Left ventricle myocardium superior (tissue), 1 donor: ENCODE data around the gene EMC6. TPM values are rescaled to one million over a fixed set of nuclear protein-coding genes. Genes with fewer than 3 reads are reported as not detected.
A peak's percentile ranks its signal among the peaks of the same experiment; 100 is the strongest.
"Not testable (repeated sequence)": the region's sequence is repeated elsewhere in the genome, so short reads cannot be mapped to it uniquely, and the experiment has no call there.

Experiments used
- ATAC-seq: fragments of 200-7000 bp; cut with Tn5 transposase; one replicate; pipeline ENCODE4 v1.9.1; 2020; ENCODE audit warnings: mild to moderate bottlenecking, moderate library complexity
- DNase-seq: peaks from one replicate; pipeline ENCODE4 v3.0.0-alpha.2; 2020
- intact Hi-C: fragments of 100-400 bp; cut with micrococcal nuclease; formaldehyde crosslinking; loops from one replicate; pipeline ENCODE4 v1.11.0; 2022
- total RNA-seq: library from RNA; stranded (reverse); fragmentation: NEBNext Ultra II Directional; extraction: Animal tissue kit (Norgen Biotek cat#: 25700); gene quantifications from one replicate; pipeline ENCODE4 v1.2.1, GENCODE V29; 2021
- donor health status: DM: no; HTN: yes; CAD: no; lungs with severe emphysema.

EMC6 gene
- total RNA-seq, 1 donor from 2014 or later: 63.4 TPM

GRCh38 chr17:3697103-3697476 is 28.5 kb downstream of the EMC6 start:
- DNase-seq: no peak
- intact Hi-C loops: no loop called here
- ATAC-seq: peak; percentile 40

GRCh38 chr17:3698139-3698538 is 29.5 kb downstream of the EMC6 start:
- DNase-seq: no peak
- intact Hi-C loops: no loop called here
- no peak for ATAC-seq

GRCh38 chr17:3699951-3700350 is 31.3 kb downstream of the EMC6 start:
- ATAC-seq: no peak
- intact Hi-C loops: no loop called here
- DNase-seq: no peak

DNA sequence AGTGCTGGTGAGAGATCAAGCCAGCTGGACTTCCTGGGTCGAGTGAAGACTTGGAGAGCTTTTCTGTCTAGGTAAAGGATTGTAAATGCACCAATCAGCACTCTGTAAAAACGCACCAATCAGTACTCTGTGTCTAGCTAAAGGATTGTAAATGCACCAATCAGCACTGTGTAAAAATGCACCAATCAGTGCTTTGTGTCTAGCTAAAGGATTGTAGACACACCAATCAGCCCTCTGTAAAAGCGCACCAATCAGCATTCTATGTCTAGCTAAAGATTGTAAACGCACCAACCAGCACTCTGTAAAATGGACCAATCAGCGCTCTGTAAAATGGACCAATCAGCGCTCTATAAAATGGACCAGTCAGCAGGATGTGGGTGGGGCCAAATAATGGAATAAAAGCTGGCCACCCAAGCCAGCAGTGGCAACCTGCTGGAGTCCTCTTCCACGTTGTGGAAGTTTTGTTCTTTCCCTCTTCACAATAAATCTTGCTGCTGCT is 33.5 kb downstream of the EMC6 start:
- ATAC-seq, intact Hi-C loops, DNase-seq: not testable (repeated sequence)

DNA sequence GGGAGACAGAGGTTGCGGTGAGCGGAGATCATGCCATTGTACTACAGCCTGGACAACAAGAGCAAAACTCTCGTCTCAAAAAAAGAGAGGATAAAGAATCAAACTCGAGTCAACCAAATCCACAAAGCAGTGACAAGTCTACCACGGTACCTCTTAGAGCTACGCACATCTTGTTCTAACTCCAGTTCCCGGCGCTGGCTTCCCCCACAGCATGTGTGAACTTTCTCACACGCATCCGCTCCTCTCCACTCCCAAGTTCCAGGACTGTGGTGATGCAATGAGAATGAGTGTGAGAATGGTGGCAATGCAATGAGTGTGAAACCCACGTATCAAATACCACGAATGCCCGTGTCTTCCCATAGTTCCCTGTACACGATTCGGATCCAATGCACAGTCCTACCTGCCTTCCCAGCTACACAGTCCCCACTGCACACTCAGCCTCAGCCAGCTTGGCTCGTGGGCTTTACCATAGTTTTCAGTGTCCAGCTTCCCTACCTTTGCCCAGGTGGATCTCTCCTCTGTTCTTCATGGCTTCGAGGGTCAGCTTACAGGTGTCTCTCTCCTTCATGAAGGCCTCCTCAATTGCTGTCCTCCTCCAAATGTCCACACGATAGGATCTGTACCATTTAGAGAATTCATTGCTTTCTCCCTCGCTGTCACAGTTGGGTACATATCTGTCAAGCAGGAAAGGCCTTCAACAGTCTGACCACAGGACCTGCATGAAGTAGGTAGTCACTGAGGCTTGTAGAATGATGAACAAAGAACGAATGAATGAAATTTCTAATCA is 36.5 kb downstream of the EMC6 start:
- DNase-seq: no peak
- intact Hi-C loops: no loop called here
- ATAC-seq: no peak

DNA sequence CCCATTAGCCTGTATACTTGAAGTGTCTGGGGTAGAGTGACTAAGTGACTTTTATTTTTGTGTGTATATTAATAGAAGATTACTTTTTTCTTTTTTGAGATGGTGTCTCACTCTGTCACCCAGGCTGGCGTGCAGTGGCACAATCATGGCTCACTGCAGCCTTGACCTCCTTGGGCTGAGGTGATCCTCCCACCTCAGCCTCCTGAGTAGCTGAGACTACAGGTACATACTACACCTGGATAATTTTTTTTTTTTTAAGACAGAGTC is 37.0 kb downstream of the EMC6 start:
- ATAC-seq: not testable (repeated sequence)

GRCh38 chr17:3708366-3708765 is 39.8 kb downstream of the EMC6 start:
- intact Hi-C loops: no loop called here
- ATAC-seq (no peak), DNase-seq (no peak)

More for the DNA sequence above, 37.0 kb downstream of the EMC6 start:
- DNase-seq, intact Hi-C loops: not testable (repeated sequence)

- ATAC-seq (no peak), DNase-seq (no peak)
- intact Hi-C loops: no loop called here
These were observed 42.4 kb downstream of the EMC6 start for GRCh38 chr17:3710951-3711383.

GRCh38 chr17:3712811-3713463 is 44.3 kb downstream of the EMC6 start:
- ATAC-seq: no peak
- DNase-seq: no peak
- intact Hi-C loops: no loop called here

DNA sequence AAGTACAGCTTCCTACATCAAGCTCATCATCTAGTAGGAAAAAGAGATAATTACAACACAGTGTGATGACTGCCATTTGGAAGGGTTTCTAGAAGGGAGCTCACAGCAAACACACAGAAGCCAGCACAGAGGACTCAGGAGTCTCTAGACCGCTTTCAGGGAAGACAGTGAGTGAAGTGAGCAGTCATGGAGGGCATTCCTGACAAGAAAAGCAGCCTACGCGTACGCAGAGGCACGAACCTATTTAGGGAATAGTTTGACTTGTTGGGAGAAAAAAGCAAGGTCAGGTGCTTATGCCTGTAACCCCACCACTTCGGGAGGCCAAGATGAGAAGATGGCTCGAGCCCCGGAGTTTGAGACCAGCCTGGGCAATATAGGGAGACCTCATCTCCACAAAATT is 46.7 kb downstream of the EMC6 start:
- intact Hi-C loops: no loop called here
- no peak for DNase-seq
- no peak for ATAC-seq

- DNase-seq (no peak), ATAC-seq (no peak)
- intact Hi-C loops: no loop called here
These were observed 49.6 kb downstream of the EMC6 start for GRCh38 chr17:3718201-3718600.

GRCh38 chr17:3719265-3719664 is 50.7 kb downstream of the EMC6 start:
- no peak for ATAC-seq
- intact Hi-C loops: no loop called here
- no peak for DNase-seq

Other genes starting within 250 kb of the EMC6 start
- not detected for gene OR1E2, start 235.0 kb upstream of the EMC6 start, total RNA-seq
- gene SPATA22, start 197.0 kb upstream of the EMC6 start, total RNA-seq: 0.50 TPM
- 3.7 TPM for gene ASPA, start 192.8 kb upstream of the EMC6 start, total RNA-seq
- gene TRPV3, start 111.0 kb upstream of the EMC6 start, total RNA-seq: 1.3 TPM
- gene TRPV1, start 59.4 kb upstream of the EMC6 start, total RNA-seq: 3.5 TPM
- 5.1 TPM for gene SHPK, start 32.6 kb upstream of the EMC6 start, total RNA-seq
- 7.1 TPM for gene CTNS, start 32.1 kb upstream of the EMC6 start, total RNA-seq
- 167 TPM for gene TAX1BP3, start 234 bp upstream of the EMC6 start, total RNA-seq
- 16.4 TPM for gene P2RX5, start 27.3 kb downstream of the EMC6 start, total RNA-seq
- gene HASPIN, start 55.1 kb downstream of the EMC6 start, total RNA-seq: 0.45 TPM
- gene ITGAE, start 132.4 kb downstream of the EMC6 start, total RNA-seq: 12.2 TPM
- gene NCBP3, start 177.4 kb downstream of the EMC6 start, total RNA-seq: 17.8 TPM
- 3.4 TPM for gene CAMKK1, start 224.2 kb downstream of the EMC6 start, total RNA-seq
- gene P2RX1, start 247.7 kb downstream of the EMC6 start, total RNA-seq: 0.17 TPM